ENCODE measurements around the gene STYXL2.

STYXL2 gene

GRCh38 chr1:167061073-167061464 is 32.8 kb upstream of the STYXL2 start:
- Histone ChIP-seq H3K4me3 (ENCODE audit: low read depth, low read length) (no peak overlapping the region), H3K4me1 (no peaks in the 10 kb centered on the region), H3K27me3 (no peaks in the 10 kb centered on the region), H3K9me3 (no peaks in the 10 kb centered on the region), H3K36me3 (no peaks in the 10 kb centered on the region)
- no peak for TF ChIP-seq CTCF (IDR thresholded peaks at IDR 0.05; ENCODE audit: low read depth, low read length)
- no peak for DNase-seq

GRCh38 chr1:167064621-167065020 is 29.3 kb upstream of the STYXL2 start:
- Histone ChIP-seq H3K4me1 (no peaks in the 10 kb centered on the region), H3K4me3 (ENCODE audit: low read depth, low read length) (no peak overlapping the region), H3K36me3 (no peaks in the 10 kb centered on the region), H3K27me3 (no peaks in the 10 kb centered on the region), H3K9me3 (no peaks in the 10 kb centered on the region)
- no peak for DNase-seq
- TF ChIP-seq CTCF (IDR thresholded peaks at IDR 0.05; ENCODE audit: low read depth, low read length): no peak

GRCh38 chr1:167065471-167065870 is 28.4 kb upstream of the STYXL2 start:
- Histone ChIP-seq H3K4me3 (ENCODE audit: low read depth, low read length) (no peak overlapping the region), H3K36me3 (no peaks in the 10 kb centered on the region), H3K27me3 (no peaks in the 10 kb centered on the region), H3K9me3 (no peaks in the 10 kb centered on the region), H3K4me1 (no peaks in the 10 kb centered on the region)
- no peak for DNase-seq
- TF ChIP-seq CTCF (IDR thresholded peaks at IDR 0.05; ENCODE audit: low read depth, low read length): no peak

- H3K4me1 ChIP-seq: no peaks in the 10 kb centered on the region
- H3K27me3 ChIP-seq: no peaks in the 10 kb centered on the region
- DNase-seq: peak; percentile 85
- TF ChIP-seq CTCF (IDR thresholded peaks at IDR 0.05; ENCODE audit: low read depth, low read length): peak; percentile 90
- no peaks in the 10 kb centered on the region for H3K9me3 ChIP-seq
- no peaks in the 10 kb centered on the region for H3K36me3 ChIP-seq
- peak overlapping the region; percentile 21 for H3K4me3 ChIP-seq (ENCODE audit: low read depth, low read length)
Observed at GRCh38 chr1:167066333-167067122, 27.3 kb upstream of the STYXL2 start.

GRCh38 chr1:167067904-167068303 is 26.0 kb upstream of the STYXL2 start:
- no peak overlapping the region for H3K4me3 ChIP-seq (ENCODE audit: low read depth, low read length)
- no peaks in the 10 kb centered on the region for H3K4me1 ChIP-seq
- H3K36me3 ChIP-seq: no peaks in the 10 kb centered on the region
- DNase-seq: no peak
- no peaks in the 10 kb centered on the region for H3K9me3 ChIP-seq
- no peak for TF ChIP-seq CTCF (IDR thresholded peaks at IDR 0.05; ENCODE audit: low read depth, low read length)
- H3K27me3 ChIP-seq: peaks cover 5% of the 10 kb centered on the region; the same call in 1 of the 2 replicates

- no peaks in the 10 kb centered on the region for H3K4me1 ChIP-seq
- H3K9me3 ChIP-seq: no peaks in the 10 kb centered on the region
- no peak for TF ChIP-seq CTCF (IDR thresholded peaks at IDR 0.05; ENCODE audit: low read depth, low read length)
- no peaks in the 10 kb centered on the region for H3K36me3 ChIP-seq
- peaks cover 9% of the 10 kb centered on the region; the same call in 1 of the 2 replicates for H3K27me3 ChIP-seq
- H3K4me3 ChIP-seq (ENCODE audit: low read depth, low read length): no peak overlapping the region
- no peak for DNase-seq
Observed at GRCh38 chr1:167068761-167069160, 25.1 kb upstream of the STYXL2 start.
